Hepatic stellate cell (primary cell): ENCODE measurements around the gene TIMM44.
A peak's percentile ranks its signal among the peaks of the same experiment; 100 is the strongest.
"Not testable (repeated sequence)": the region's sequence is repeated elsewhere in the genome, so short reads cannot be mapped to it uniquely, and the experiment has no call there.

Experiments used
- DNase-seq: peaks from one replicate; pipeline ENCODE4 v3.0.0; 2011; ENCODE audit warnings: low spot score

Gene TIMM44

GRCh38 chr19:7900401-7900870 is 43.0 kb downstream of the TIMM44 start:
- DNase-seq: no peak

- no peak for DNase-seq
Observed at GRCh38 chr19:7899751-7900378, 43.6 kb downstream of the TIMM44 start.

DNA sequence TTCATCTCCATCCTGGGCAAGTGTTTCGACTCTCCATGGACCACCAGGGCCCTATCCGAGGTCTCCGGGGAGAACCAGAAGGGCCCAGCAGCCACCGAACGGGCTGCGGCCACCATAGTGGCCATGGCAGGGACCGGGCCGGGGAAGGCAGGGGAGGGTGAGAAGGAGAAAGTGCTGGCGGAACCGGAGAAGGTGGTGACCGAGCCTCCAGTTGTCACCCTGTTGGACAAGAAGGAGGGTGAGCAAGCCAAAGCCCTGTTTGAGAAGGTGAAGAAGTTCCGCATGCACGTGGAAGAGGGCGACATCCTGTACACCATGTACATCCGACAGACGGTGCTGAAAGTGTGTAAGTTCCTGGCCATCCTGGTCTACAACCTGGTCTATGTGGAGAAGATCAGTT is 44.5 kb downstream of the TIMM44 start:
- no peak for DNase-seq

GRCh38 chr19:7897292-7897691 is 46.2 kb downstream of the TIMM44 start:
- DNase-seq: no peak

- no peak for DNase-seq
Observed at GRCh38 chr19:7895565-7895964, 47.9 kb downstream of the TIMM44 start.

DNA sequence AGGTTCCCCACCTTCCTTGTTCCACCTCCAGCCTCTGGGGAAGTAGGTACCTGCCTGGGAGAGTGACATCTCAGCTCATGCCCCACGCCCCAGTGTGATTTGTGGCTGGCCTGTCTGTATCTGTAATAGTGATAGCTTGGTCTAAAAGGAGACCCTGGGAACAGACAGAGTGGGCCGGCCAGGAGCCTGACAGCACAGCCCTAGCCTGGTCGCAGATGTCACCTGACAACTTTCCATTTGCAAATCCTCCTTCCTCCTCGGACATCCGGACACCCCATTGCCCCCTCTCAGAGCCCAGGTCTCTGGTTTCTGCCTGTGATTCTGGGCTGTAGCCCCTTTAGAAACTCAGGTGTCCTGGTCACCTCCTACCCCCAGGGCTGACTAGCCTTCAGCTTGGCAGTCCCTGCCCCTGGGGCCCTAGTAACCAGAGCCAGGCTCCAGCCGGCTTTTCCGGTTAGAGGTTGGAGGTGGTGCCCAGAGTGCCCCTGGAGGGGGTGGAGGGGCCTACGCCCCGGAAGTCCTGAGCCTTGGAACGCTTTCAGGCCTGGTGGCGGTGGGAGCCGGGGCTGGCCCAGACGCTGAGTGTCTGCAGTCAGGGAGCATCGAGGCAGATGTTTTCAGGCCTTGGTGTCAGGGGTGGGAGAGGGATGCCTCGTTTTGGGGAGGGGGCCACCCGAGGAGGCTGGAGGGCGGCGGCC is 48.7 kb downstream of the TIMM44 start:
- DNase-seq: no peak

DNA sequence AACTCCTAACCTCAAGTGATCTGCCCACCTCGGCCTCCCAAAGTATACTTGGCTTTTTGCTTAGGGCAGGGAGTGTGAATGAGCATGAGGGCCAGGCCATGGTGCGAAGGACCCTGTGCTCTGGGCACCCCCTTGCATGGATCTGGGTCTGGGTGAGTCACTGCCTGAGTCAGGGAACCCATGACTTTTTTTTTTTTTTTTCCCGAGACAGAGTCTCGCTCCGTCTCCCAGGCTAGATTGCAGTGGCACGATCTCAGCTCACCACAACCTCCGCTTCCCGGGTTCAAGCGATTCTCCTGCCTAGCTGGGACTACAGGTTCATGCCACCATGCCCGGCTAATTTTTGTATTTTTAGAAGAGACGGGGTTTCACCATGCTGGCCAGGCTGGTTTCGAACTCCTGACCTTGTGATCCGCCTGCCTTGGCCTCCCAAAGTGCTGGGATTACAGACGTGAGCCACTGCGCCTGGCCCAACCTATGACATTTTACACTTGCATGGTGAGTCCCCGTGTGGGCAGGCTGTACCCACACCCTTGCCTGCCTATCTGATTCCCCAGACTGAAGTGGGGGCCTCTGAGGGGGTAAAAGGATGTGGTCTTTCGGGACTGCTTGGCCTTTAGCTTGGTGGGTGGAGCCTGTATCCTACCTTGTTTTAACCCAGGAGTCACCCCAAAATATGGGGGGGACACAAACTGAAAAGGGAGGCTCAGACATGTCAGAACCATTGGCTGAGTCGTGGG is 49.9 kb downstream of the TIMM44 start:
- not testable (repeated sequence) for DNase-seq

- DNase-seq: no peak
Observed at GRCh38 chr19:7888826-7889217, 54.6 kb downstream of the TIMM44 start.

DNA sequence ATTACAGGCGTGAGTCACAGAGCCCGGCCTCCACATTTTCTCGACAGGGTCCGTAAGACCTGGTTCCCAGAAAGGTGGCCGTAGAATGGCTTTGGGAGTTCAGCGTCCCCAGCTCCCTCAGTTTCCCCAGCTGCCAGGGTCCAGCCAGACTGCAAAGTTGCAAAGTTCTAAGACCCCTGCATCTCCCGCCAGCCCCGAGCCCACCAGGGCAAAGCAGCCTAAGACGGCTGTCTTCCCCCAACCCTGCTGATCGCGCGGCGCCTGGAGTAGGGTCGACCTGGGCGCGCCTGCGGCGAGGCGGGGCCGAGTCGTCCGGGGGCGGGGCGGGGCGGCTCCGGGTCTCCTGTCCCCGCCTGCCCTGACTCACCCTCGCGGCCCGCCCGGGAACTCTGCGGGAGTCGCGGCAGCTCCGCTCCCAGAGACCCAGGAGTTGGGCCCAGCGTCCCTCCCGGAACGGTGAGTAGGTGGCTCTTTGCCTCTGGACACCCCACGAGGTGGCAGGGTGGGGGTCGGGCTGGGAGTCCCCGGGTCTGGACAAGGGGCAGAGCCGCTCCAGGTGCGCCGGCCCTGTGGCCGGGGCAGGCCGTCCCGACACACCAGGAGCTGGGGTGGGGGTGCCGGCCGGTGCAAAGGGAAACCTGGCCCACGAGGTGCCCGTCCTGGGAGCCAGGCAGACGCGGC is 55.2 kb downstream of the TIMM44 start, which contains the start of gene LRRC8E:
TSS of gene LRRC8E (plus strand) at position 366 of the 681 bp plus-strand sequence. CDS start 7,094 bp downstream, outside the sequence.
- peak; percentile 80 for DNase-seq

DNA sequence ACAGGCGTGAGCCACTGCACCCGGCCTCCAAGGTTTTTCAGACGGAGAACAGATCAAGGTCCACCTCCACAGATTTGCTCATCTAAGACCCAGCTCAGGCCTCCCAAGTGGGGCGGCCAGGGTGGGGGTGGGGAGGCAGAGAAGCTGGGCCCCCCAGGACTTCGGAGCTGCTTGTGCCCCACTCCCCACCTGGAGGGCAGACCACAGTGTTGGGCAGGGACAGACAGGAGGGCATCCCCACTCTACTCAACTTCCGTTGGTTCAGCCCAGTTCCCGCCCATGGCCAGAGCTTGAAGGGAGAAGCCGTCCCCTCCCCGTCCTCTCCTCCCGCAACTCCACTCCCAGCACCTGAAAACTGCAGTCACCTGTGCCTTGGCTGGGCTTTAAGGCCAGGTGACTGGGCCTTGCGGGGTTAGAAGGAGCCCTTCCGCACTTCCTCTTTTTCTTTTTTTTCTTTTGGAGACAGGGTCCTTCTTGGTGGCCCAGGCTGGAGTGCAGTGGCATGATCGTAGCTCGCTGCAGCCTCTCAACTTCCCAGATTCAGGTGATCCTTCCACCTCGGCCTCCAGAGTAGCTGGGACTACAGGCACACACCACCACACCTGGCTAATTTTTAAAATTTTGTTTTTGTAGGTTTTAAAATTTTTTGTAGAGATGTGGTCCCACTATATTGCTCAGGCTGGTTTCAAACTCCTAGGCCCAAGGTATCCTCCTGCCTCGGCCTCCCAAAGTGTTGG is 55.9 kb downstream of the TIMM44 start:
- no peak for DNase-seq

- no peak for DNase-seq
Observed at GRCh38 chr19:7885818-7886217, 57.6 kb downstream of the TIMM44 start.

GRCh38 chr19:7883796-7884570 is 59.5 kb downstream of the TIMM44 start:
- no peak for DNase-seq

- DNase-seq: no peak
Observed at GRCh38 chr19:7883105-7883504, 60.4 kb downstream of the TIMM44 start.

DNA sequence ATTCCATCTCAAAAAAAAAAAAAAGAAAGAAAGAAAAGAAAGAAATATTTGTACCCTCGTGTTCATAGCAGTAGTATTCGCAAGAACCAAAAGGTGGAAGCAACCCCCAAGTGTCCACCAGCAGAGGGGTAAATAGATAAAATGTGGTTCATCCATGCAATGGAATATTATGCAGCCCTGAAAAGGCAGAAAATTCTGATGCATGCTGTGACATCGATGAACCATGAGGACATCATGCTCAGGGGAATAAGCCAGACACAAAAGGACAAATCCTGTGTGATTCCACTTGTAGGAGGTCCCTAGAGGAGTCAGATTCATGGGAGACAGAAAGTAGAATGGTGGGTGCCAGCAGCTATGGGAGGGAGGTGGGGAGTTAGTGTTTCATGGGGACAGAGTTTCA is 61.6 kb downstream of the TIMM44 start:
- DNase-seq: no peak

- DNase-seq: no peak
Observed at GRCh38 chr19:7879836-7880235, 63.6 kb downstream of the TIMM44 start.

DNA sequence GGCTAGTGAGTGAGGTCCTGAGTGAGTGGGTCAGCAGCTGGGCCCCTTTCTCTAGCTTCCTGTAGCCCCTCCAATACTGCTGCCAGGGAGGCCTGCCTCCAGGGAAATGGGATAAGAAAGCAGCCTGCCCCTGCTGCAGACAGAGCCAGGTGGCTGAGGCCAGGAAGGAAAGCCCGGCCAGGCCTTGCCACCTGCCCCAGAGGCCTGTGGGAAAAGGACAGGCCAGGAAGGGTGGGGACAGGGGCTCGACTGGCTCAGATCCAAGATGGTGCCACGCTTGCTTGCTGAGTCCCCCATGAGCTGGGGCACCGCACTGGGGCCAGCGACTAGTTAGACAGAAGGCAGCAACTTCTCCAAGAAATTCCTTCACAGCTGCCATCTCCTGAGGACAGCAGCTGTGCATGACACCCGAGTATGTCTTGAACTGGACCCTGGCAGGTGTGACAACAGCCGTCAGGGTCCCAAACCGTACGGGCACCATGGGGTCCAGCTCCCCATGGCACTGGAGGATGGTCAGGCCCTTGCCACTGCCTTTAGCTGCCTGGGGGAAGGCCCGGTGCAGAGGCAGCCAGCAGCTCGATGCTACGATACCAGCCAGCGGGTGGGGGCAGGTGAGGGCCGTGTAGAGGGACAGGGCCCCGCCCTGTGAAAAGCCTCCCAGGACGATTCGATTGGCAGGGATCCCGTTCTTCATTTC is 64.2 kb downstream of the TIMM44 start:
- no peak for DNase-seq

DNA sequence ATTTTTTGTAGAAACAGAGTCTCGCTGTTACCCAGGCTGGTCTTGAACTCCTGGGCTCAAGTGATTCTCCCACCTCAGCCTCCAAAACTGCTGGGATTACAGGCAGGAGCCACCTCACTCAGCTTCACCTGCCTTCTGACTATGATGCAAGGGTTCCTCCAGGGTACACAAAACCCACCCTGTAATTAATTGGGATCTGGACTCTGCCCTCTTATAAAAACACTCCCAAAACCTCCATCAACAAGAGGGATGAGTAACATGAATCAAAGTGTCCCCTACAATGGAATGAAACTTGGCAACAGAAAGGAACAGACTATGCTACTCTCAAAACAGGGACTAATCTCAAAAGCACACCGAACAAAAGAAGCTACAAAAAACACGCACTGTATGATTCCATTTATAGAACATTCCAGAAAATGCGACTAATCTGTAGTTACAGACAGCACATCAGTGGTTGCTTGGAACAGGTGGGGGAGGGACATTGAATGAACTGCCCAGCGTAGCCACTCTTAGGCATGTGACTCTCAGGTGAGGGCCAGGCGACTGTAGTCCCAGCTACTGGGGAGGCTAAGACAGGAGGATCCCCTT is 66.1 kb downstream of the TIMM44 start:
- no peak for DNase-seq
